GM18517 (cell line): Measurements from ENCODE around the gene HOXB6.

Experiments
- ATAC-seq: cut with Tn5 transposase; IDR thresholded peaks from one replicate; pipeline ENCODE4 v1.9.1; 2021; ENCODE audit warnings: mild to moderate bottlenecking, moderate library complexity; ENCODE audit not compliant: unreplicated experiment

HOXB6 gene

GRCh38 chr17:48624118-48624517, 19.3 kb upstream of the HOXB6 start:
- no peak for ATAC-seq

GRCh38 chr17:48623583-48623982, 18.8 kb upstream of the HOXB6 start:
- ATAC-seq, result no peak

GRCh38 chr17:48622857-48623256, 18.1 kb upstream of the HOXB6 start:
- ATAC-seq, result no peak

DNA sequence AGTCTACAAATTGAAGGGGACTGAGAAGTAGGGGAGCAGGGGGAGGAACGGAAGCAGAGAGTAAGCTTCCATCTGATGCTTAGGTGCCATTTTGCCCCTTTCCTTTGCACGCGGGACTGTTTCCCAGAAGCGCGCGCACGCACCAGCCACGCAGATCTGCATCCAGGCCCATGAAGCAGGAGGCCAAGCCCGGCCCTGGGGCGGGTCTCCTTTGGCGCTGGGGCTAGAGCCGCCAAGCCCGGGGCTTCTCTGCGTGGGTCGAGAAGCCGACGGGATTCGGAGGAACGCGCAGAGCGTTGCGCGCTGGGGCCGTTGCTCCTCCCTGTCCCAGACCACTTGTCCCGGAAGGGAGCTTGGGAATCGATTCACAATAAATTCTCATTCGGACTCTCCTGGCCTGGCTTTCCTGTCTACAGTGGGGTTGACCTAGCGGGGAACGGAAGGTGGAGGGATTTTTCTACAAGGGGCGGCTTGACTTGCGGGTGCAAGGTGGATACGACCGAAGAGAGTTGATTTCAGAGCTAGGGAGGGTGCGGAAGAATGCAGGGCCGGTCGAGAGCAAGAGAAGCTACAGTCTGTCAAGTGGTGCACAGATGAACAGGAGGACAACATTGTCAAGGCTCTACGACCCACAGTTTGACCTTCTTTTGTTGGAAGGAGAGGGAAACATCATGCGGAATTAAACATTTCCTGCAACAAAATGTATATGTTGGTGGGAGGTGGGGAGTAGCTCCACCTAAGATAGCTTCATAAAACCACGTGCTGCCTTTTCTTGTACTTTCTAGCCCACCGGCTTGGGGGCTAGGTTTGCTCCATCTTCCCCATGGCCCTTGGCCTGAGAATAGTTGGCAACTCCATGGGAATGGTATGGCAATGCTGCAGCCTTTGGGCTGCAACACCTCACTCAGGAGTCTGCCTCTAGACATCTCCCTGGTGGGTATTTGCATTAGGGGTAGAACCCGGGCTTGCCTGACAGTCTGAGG, 16.9 kb upstream of the HOXB6 start:
- ATAC-seq, result no peak

DNA sequence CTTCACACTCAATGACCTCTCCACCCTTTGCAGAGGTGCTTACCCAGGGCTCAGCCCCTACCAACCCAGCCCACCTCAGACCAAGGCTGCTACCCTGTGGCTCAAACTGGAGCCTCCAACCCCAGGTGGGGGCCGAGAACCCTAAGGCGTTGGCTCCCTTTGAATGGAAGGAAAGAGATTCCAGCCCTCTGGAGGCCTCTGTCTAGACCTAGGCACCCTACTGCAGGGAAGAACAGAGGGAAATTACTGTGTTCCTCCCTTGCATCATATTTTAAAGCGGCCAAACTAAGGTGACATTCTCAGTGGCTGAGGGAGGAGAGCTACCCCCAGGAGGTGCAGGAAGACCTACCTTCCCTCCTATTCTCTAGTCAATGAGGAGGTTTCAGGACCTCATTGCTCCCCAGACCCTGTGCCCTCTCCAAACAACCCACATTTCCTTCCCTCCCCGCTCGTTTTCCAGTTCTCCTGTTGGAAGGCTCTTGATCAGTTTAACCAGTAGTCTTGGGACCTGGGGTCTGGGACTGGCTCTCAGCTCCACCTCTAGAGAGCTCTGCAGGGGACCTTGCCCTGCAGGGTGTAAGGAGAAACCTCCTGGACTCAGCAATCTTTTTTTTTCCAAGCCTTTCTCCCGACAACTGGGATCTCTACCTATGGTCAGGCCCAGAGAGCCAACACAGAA, 15.8 kb upstream of the HOXB6 start:
- no peak for ATAC-seq

DNA sequence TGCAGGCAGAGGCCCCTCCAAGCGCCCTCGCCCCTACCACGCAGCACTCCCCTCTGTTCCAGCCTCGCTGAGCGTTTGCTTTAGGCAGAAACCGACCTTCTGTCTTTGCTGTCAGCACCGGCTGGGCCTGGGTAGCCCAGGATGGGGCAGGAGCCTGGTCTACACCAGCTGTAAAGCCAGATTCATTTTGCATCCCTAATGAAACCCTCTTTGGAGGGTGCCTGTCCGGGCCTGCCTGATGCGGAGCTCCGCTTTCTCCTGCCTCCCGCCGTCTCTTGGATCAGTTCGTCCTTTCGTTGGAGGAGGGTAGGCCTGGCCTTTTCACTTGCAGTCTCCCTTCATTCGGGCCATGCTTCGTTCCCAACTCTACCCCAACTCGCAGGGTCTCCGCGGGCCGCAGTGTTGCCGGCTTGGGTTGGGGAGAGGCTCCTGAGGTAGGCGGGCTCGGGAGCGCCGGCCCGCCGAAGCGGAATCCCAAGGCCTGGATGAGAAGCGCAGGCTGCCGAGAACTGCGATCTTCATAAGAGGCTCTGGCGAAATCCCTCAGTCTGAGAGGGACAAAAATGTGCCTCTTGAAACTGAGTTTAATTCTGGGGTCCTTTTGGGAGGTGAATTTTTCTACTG, 15.2 kb upstream of the HOXB6 start:
- no peak for ATAC-seq

DNA sequence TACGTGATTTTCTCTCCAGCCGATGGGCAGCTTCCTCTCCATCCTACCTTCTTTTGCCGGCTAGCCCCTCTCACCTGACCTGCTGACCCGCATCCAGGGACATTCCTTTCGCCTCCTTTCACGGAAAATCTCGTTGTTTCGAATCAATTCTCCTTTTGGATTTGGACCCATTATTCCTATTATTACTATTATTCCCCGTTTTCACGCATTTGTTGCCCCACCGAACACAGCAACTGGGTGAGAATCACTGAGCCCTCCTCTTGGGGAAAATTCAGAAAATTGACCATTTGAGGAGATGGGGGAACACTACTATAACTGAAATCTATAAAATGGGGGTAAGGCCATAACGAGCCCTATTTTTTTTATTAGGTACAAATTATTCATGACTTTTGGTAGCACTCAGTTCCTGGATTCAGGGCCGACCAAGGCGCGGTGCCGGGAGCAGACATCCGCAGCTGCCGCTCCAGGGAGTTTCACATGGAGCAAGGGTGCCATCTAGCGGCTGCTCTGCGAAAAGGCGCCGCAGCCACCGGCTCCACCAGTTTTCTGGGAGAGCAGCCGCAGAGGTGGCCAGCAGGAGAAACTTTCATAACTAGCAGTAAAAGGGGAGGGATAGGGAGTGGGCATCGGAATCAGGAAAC, 13.6 kb upstream of the HOXB6 start:
- ATAC-seq, result no peak

DNA sequence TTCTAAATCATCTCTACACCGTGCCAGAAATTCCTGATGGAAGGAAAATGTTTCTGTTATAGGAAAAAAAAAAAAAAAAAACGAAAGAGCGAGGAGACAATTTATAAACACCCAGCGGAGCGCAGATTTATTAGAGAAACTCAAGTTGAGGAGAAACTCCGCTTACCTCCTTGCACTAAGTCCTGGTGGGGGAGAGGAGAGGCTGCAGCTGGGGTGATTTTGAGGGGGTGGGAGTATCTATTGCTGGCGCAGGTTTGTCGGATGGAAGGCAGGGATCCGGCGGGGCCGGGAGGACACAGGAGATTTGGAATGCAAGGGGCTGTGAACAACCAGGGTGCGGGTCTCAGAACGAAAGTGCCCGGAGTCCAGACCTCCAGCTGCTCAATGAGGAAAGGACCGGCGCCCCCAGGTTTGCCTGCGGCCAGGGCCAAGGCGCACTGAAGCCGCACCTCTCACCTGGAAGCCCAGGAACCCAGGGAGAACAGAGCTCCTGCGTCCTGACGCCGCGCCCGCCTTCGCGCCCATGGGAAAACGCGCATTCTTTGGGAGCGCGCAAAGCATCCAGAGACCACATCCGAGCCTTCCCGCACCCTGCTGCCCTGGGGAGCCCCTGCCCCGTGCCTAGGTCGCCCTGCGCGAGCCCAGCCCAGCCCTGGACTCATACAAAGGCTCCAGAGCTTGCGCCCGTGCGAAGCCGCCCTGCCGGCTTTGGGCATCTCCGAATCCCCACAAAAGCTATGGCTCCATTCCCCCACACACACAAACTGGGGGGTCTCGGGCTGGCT, 12.9 kb upstream of the HOXB6 start:
- ATAC-seq, result no peak

DNA sequence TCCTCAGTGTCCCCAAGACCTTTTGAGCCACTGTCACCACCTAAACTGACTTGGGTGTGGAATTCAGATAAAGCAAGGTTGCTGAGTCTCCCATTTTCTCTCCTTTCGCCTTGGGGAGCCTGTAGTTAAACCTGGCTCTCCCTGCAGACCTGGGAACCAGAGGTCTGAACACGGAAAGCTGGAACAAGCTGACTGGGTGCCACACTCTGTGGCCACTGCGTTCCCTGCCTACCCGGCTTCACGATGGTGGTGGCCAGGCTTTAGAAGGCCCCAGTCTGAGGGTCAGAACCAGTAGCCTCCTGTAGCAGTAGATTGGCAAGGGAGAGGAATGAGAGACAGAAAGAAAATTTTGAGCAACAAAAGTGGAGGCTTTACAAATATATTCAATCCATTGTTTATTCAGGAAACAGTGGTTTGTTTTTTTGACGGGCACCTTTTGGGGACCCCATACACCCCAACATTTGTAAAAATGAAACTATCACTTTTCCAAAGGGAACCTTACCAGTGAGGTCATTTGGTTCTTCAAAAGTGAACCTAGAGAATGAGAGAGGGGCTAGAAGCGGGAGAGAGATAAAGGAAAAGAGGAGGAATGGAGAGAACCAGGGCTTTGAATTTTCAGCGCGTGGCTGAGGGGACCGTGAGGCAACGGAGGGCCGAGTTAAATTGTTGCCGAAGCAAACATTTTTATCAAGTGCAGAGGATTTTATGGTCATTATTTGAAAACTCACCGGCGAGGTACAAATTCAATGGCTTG, 12.1 kb upstream of the HOXB6 start:
- ATAC-seq, result no peak

- ATAC-seq, result no peak
Observed at GRCh38 chr17:48615963-48616716, 11.4 kb upstream of the HOXB6 start.

GRCh38 chr17:48615047-48615962, 10.5 kb upstream of the HOXB6 start, which contains the start of gene HOXB8:
TSS of gene HOXB8 (minus strand) at chr17:48615292. CDS start at chr17:48614704, 588 bp downstream.
- no peak for ATAC-seq

DNA sequence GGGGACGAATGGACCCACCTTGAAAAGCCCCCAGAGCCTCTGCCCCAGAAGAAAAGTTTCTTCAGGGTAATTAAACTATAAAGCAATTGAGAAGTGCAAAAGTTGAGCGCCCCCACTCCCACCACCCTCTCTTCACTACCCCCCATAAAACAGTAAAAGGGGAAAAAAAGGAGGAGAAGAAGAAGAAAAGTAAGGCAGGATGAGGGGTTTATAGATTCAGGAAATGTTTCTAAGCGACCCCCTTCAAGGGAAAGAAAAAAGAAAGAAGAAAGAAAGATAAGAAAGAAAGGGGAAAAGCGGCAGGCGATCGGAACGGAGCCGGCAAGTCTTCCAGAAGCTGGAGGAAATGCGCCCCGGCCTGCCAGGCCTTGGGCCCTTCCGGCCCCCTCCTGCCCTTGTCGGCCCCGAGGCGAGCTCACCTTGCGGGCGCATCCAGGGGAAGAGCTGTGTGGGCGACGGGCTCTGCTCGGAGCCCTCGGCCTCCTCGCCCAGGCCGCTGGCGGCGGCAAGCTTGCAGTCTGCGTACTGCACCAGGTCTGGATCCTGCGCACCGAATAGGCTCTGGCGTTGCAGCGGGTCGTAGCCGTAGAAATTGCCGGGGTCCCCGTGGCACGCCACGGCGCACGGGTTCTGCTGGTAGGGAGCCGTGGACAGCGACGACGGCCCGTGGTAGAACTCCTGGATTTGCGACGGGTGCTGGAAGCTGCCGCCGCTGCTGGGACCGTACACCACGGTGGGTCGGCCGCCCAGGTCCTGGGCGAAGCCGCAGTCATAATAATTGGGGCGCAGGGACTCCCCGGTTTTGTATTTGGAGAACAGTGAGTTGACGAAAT, 9.3 kb upstream of the HOXB6 start:
- no peak for ATAC-seq

GRCh38 chr17:48612854-48613691, 8.3 kb upstream of the HOXB6 start:
- ATAC-seq, result no peak

- no peak for ATAC-seq
Observed at GRCh38 chr17:48612456-48612853, 7.7 kb upstream of the HOXB6 start.

DNA sequence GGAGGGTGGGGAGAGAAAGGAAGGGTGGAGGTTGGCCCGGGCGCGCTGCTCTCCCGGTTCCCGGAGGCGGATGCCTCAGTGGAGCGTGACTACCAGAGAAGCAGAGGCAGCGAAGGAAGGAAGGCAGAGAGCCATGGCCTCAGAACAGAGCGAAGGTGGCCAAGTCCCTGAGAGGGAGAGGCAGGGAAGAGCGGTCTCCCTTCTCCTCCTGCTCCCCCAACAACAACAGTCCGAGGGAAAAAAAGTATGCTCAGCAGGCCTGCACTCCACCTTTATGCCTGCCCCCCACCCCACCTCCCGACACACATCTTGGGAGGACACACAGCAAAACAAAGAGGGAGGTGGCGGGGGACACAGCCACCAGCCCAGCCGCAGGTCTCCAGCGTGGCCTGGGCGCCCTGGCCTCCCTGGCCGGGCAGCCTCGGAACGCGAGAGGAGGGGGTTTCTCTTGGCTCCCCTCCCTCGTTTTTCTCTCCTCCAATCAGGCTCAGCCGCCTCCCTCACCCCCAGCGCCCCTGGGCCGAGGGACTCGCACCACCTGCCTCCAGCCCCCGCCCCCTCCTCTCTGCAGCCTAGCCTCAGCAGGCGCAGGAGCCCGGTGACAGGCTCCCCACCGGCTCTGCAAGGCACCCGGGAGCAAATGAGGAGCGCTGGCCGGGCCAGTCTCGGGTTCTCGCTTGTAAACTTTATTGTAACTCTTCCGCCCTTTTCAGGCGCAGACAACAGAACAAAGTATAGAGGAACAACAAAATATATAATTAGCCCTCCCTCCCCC, 7.1 kb upstream of the HOXB6 start:
- no peak for ATAC-seq
